Loucy (cell line): ENCODE measurements around the gene TTLL9.

Source experiments
- EZH2phosphoT487 ChIP-seq: fragments of 200-600 bp; IDR thresholded peaks from 2 replicates; pipeline ENCODE4 v1.6.1; 2018; ENCODE audit warnings: antibody characterized with exemption, mild to moderate bottlenecking, moderate library complexity, borderline replicate concordance
- TF ChIP-seq, protein P1 (sequence below): fragments of 200-600 bp; sonication (generic); conservative IDR thresholded peaks from 2 replicates; pipeline ENCODE4 v1.5.1; 2014; ENCODE audit warnings: mild to moderate bottlenecking, antibody characterized with exemption, low read length

DNA sequence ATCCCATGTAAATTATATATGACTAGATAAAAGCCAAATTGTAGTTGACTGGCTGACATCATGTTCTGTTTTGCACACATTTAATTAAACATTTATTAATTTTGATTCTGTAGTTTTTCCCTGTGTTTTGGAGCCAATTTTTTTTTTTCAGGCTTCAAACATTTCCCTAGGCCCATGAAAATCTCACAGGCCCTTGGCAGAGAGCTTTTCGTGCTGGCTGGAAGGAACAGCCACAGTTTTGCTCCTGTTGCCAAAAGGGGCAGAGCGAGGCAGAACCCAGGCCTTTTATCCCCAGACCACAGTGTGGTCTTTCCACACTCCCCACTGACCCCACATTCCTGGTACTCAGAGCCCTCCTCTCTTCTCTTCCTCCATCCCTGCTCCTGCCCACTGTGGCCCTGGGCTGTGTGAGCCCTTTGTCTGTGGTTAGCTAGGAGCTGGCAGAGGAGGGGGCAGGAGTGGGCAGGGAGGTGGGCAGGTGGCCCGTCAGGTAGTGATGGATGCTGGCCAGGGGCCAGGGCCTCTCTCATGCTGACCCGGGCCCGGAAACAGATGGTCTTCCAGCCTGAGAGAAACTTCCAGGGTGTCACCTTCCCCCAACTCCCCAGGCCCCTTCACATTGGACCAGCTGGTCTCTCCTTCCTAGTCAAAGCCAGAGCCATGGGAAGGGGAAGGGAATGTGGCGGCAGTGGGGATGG, 120.4 kb downstream of the TTLL9 start:
- TF ChIP-seq, protein P1, sequence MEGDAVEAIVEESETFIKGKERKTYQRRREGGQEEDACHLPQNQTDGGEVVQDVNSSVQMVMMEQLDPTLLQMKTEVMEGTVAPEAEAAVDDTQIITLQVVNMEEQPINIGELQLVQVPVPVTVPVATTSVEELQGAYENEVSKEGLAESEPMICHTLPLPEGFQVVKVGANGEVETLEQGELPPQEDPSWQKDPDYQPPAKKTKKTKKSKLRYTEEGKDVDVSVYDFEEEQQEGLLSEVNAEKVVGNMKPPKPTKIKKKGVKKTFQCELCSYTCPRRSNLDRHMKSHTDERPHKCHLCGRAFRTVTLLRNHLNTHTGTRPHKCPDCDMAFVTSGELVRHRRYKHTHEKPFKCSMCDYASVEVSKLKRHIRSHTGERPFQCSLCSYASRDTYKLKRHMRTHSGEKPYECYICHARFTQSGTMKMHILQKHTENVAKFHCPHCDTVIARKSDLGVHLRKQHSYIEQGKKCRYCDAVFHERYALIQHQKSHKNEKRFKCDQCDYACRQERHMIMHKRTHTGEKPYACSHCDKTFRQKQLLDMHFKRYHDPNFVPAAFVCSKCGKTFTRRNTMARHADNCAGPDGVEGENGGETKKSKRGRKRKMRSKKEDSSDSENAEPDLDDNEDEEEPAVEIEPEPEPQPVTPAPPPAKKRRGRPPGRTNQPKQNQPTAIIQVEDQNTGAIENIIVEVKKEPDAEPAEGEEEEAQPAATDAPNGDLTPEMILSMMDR = no peak
- TF ChIP-seq EZH2phosphoT487 = no peak
